ENCODE measurements around the gene UNG.

GRCh38 chr12:109053382-109054123 is 43.8 kb upstream of the UNG start:
- TF ChIP-seq POLR2A (IDR thresholded peaks at IDR 0.05; ENCODE audit: low read depth, low read length) (no peak), CTCF (IDR thresholded peaks at IDR 0.05; ENCODE audit: extremely low read depth in 1 of 2, insufficient read depth in 1 of 2, low read depth in 1 of 2, low read length in 2 of 2) (no peak), POLR2AphosphoS5 (IDR thresholded peaks at IDR 0.05; ENCODE audit: insufficient read depth, low read depth, low read length) (no peak), EZH2 (IDR thresholded peaks at IDR 0.05; ENCODE audit: borderline replicate concordance, low read depth, low read length, severe bottlenecking) (no peak)

Measured in endothelial cell of umbilical vein (primary cell).